Effector CD4-positive, alpha-beta T cell (primary cell): ENCODE data around the gene DDX49.
"Not testable (repeated sequence)": the region's sequence is repeated elsewhere in the genome, so short reads cannot be mapped to it uniquely, and the experiment has no call there.

Experiments used
- DNase-seq: peaks from one replicate; pipeline ENCODE4 v3.0.0-alpha.2; 2020

Gene DDX49

GRCh38 chr19:18896421-18896841 is 23.1 kb upstream of the DDX49 start:
- no peak for DNase-seq

DNA sequence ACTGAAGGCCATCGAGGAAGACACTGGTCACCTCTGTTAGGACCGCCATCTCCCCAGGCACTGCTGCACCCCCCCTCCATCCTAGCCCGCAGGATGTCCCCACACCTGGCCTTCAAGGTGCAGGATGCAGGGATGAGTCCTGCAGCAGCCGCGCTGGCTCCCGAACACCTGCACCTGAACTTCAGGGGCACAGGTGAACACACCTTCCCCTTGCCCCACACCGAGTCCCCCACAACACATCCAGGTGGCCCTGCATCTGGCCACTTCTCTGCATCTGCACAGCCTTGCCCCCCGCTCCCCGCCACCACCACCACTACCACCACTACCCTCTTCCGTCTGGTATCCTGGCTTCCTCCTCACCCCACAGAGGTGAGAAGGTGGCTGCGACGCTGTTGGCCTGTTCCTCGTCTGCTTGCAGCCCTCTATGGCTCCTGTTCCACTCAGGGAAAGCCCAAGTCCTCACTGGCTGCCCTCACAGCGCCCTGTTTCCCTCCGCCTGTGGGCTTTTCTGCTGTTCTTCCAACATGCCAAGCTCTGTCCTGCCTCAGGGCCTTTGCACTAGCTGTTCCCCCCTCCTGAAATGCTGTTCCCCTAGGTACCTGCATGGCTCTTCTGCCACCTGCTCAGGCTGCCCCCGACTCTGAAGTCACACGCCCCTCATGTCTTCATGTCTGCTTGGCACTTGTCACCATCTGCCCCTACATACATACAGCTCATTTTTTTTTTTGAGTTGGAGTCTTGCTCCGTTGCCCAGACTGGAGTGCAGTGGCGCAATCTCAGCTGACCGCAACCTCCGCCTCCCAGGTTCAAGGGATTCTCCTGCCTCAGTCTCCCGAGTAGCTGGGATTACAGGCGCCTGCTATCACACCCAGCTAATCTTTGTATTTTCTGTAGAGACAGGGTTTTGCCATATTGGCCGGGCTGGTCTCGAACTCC is 22.2 kb upstream of the DDX49 start:
- DNase-seq: no peak

DNA sequence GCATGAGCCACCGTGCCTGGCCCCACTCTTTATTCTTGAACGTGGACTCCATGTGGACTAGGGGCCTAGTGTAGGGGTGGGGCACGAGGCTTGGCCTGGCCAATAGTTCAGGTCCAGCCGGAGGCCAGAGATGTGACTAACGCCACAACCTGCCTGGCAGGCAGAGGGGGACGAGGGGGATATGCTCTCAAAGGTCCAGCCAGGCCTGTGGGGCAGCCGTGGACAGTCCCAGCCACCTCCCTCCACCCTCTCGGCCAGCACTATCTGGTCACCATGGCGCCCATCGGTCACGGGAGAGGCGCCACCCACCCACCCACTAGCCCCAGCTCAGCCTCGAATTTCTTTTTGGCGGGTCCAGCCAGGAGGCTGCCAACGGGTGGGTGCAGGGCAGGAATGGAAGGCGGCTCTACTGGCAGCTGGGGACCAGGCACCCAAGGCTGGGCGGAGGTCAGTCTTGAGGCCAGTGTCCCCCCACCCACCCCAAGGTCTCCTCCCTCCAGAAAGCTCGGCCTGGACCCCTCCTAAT is 21.4 kb upstream of the DDX49 start:
- DNase-seq: no peak

DNA sequence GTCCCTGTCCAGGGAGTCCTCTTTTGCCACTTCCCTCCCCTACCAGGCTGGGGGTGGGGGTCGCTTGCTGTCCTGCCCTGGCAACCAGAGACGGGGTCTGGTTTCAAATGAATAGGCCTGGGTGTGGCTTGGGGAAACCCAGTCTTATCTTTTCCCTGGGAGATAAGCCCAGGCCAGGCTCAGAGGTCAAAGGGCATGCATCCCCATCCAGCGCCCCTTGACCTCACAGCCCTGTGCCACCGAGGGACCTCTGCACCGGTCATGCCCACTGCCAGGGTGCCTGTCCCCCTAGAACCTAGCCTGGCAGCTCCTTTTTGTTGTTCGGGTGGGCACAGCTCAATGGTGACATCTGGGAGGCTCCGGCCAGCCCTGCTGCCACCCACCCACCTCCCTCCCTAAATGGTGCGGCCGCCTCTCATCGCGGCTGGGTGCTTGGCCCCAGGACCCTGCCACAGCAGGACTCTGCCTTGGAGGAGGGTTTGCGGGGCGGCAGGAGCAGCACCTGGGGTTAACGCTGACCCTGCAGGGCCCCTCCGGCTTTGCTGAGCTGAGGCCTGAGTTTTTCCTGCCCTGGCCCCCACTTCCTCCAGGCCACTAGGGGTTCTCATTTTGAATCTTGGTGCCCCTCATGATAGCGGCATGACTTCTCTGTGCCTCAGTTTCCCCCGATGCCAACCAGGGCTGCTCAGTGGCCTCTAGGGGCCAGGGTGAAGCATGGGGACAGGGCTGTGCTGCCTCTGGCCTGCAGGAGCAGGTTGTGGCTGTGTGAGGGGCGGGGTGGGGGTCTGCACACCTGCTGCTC is 20.7 kb upstream of the DDX49 start:
- no peak for DNase-seq

- no peak for DNase-seq
These were observed 19.6 kb upstream of the DDX49 start for GRCh38 chr19:18899624-18900560.

GRCh38 chr19:18900700-18901481 is 18.6 kb upstream of the DDX49 start:
- no peak for DNase-seq

GRCh38 chr19:18901491-18901890 is 18.0 kb upstream of the DDX49 start:
- no peak for DNase-seq

- DNase-seq: not testable (repeated sequence)
These were observed 17.0 kb upstream of the DDX49 start for GRCh38 chr19:18902519-18902918.

- DNase-seq: no peak
These were observed 16.1 kb upstream of the DDX49 start for GRCh38 chr19:18903156-18904037.

- DNase-seq: no peak
These were observed 15.0 kb upstream of the DDX49 start for GRCh38 chr19:18904334-18905057.

DNA sequence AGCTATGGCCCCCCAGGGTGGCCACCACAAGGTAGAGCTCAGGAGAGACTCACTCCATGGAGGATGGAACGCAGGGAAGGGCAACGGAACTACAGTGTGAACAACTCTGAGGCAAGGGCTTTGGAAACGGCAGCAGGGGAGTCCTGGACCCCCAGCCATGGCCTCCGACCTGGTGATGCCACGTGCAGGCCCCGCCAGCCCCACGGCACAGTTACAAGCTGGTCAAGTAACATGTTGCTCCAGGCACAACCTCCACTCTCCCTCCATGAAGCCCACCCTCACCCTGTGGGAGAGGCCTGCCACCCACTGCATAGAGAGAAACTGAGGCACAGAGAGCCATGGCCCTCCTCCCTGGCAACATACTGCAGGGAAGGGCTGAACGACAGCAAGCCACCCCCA is 14.5 kb upstream of the DDX49 start:
- DNase-seq: no peak

GRCh38 chr19:18905513-18906236 is 13.8 kb upstream of the DDX49 start:
- no peak for DNase-seq

GRCh38 chr19:18906605-18907519 is 12.7 kb upstream of the DDX49 start:
- DNase-seq: no peak

- no peak for DNase-seq
These were observed 10.4 kb upstream of the DDX49 start for GRCh38 chr19:18908917-18909619.

DNA sequence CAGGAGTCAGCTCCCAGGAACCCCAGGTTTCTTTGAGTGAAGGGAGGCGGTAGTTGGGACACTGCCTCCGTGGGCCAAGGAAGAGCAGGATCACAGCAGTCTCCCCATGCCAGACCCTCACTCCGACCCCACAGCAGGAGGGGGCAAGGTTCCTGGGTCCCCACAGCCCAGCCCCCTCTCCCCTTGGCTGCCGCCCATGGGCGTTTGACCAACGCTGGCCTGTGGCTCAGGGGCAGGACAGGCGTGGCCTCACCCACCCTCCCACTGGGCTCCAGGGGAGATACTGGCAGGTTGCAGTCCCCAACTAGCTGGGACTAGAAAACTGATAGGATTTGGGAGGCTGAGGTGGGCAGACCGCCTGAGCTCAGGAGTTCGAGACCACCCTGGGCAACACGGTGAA is 9.5 kb upstream of the DDX49 start:
- no peak for DNase-seq

GRCh38 chr19:18910801-18911436 is 8.6 kb upstream of the DDX49 start:
- DNase-seq: no peak

- no peak for DNase-seq
These were observed 6.6 kb upstream of the DDX49 start for GRCh38 chr19:18912933-18913332.
